Sigmoid colon (tissue), 7 donors: Measurements from ENCODE around the gene HADH. TPM values are rescaled to one million over a fixed set of nuclear protein-coding genes. Genes with fewer than 3 reads are reported as not detected.

Experiments used
- DNase-seq: peaks from one replicate; pipeline ENCODE4 v3.0.0-alpha.2; 2019
- H3K27ac ChIP-seq, 4 donors: fragments of 200-600 bp; sonication (generic); one replicate each; pipeline ENCODE4 v1.5.1; 2016 to 2019; ENCODE audit warnings: mild to moderate bottlenecking in 1 of 4
- H3K27me3 ChIP-seq, 3 donors: fragments of 200-600 bp; sonication (generic); one replicate each; pipeline ENCODE4 v1.5.1; 2019; ENCODE audit warnings: mild to moderate bottlenecking in 1 of 3
- H3K36me3 ChIP-seq, 4 donors: fragments of 200-600 bp; sonication (generic); one replicate each; pipeline ENCODE4 v1.5.1; 2016 to 2019
- H3K4me1 ChIP-seq, 4 donors: fragments of 200-600 bp; sonication (generic); one replicate each; pipeline ENCODE4 v1.5.1; 2017 to 2019
- H3K4me3 ChIP-seq, 4 donors: fragments of 200-600 bp; sonication (generic); one replicate each; pipeline ENCODE4 v1.5.1; 2017 to 2019; ENCODE audit warnings: mild to moderate bottlenecking in 2 of 4, moderate library complexity in 1 of 4
- H3K9me3 ChIP-seq, 4 donors: fragments of 200-600 bp in 3 of 4; sonication (generic) in 3 of 4; one replicate each; pipeline versions ENCODE4 v1.5.1 to v1.6.1; 2013 to 2019
- EP300 ChIP-seq, 4 donors: sonication (generic); formaldehyde crosslinking; IDR thresholded peaks; one replicate each; pipeline ENCODE4 v1.6.1; 2017; ENCODE audit warnings: antibody characterized with exemption in 4 of 4
- POLR2A ChIP-seq, 2 donors: fragments of 450-650 bp; IDR thresholded peaks; one replicate each; pipeline ENCODE4 v1.6.1; 2016; ENCODE audit warnings: antibody characterized with exemption in 2 of 2, mild to moderate bottlenecking in 2 of 2, moderate library complexity in 2 of 2
- POLR2AphosphoS5 ChIP-seq, 4 donors: sonication (generic); formaldehyde crosslinking; IDR thresholded peaks; one replicate each; pipeline ENCODE4 v1.6.1; 2017; ENCODE audit warnings: antibody characterized with exemption in 4 of 4
- WGBS, 2 donors: extraction: QIAGEN DNeasy Blood & Tissue Kit; methylation state at CpG; one replicate each; pipeline ENCODE4 v1.1.7; 2013; 5-methylcytosine and 5-hydroxymethylcytosine counted together
- intact Hi-C: fragments of 100-400 bp; cut with DNase I; formaldehyde crosslinking; loops from one replicate; pipeline ENCODE4 v1.15.1; 2023
- polyA plus RNA-seq, 3 donors: library from polyadenylated mRNA; stranded (reverse); fragments of 200-250 nt; gene quantifications; one replicate each; pipeline ENCODE4 v1.2.3, GENCODE V29; 2013
- total RNA-seq, 4 donors: library from RNA; depleted of rRNA; stranded (reverse); fragments of >200 nt; gene quantifications; one replicate each; pipeline ENCODE4 v1.1.0, GENCODE V29; 2016
- TF ChIP-seq, protein P1 (sequence below), 4 experiments: fragments of 450-650 bp in 3 of 4; fragments of 200-600 bp in 1 of 4; IDR thresholded peaks; one replicate each; pipeline ENCODE4 v1.5.1; 2016 to 2019; ENCODE audit warnings: antibody characterized with exemption in 4 of 4, mild to moderate bottlenecking in 3 of 4, moderate library complexity in 2 of 4
- donor health status: healthy with polysubstance abuse.
- donor health status: Bipolar disorder and iron deficiency.
- donor health status: healthy.

The HADH gene
- total and polyA plus RNA-seq, 7 donors: 46.6 to 229 (median 99.6) TPM

DNA sequence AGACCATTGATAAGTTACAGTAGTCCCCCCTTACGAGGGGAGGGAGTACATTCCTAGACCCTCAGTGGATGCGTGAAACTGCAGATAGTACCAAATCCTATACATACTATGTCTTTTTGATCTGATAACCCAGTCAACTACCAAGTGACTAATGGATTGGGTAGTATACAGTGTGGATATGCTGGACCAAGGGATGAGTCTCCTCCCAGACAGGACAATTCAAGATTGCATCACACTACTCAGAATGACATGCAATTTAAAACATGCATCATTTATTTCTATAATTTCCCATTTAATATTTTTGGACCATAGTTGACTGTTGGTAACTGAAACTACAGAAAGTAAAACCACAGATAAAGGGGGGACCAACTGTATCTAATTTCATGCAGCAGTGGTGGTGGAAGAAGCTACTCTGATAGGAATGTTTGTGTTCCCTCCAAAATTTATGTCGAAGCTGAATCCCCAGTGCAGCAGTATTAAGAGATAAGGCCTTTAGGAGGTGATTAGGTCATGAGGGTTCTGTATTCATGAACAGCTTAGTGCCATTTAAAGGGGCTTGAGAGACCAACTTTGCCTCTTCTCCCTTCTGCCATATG, 11.9 kb downstream of the HADH start:
- no peak for TF ChIP-seq POLR2A (IDR thresholded peaks at IDR 0.05)
- TF ChIP-seq, protein P1, sequence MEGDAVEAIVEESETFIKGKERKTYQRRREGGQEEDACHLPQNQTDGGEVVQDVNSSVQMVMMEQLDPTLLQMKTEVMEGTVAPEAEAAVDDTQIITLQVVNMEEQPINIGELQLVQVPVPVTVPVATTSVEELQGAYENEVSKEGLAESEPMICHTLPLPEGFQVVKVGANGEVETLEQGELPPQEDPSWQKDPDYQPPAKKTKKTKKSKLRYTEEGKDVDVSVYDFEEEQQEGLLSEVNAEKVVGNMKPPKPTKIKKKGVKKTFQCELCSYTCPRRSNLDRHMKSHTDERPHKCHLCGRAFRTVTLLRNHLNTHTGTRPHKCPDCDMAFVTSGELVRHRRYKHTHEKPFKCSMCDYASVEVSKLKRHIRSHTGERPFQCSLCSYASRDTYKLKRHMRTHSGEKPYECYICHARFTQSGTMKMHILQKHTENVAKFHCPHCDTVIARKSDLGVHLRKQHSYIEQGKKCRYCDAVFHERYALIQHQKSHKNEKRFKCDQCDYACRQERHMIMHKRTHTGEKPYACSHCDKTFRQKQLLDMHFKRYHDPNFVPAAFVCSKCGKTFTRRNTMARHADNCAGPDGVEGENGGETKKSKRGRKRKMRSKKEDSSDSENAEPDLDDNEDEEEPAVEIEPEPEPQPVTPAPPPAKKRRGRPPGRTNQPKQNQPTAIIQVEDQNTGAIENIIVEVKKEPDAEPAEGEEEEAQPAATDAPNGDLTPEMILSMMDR (IDR thresholded peaks at IDR 0.05): no peak
- no peak for TF ChIP-seq POLR2AphosphoS5 (IDR thresholded peaks at IDR 0.05)
- no peak for TF ChIP-seq EP300 (IDR thresholded peaks at IDR 0.05)
- no peak overlapping the region for H3K27ac ChIP-seq
- intact Hi-C loops: no loop called here
- H3K9me3 ChIP-seq: no peaks in the 10 kb centered on the region
- DNase-seq: no peak
- H3K36me3 ChIP-seq: no peaks in the 10 kb centered on the region
- WGBS, 2 donors: 98% methylated on average over 3 of the region's 3 CpGs
- no peaks in the 10 kb centered on the region for H3K27me3 ChIP-seq
- no peak overlapping the region for H3K4me3 ChIP-seq
- peaks cover 0 to 63% (median 44%) of the 10 kb centered on the region in 4 donors for H3K4me1 ChIP-seq

DNA sequence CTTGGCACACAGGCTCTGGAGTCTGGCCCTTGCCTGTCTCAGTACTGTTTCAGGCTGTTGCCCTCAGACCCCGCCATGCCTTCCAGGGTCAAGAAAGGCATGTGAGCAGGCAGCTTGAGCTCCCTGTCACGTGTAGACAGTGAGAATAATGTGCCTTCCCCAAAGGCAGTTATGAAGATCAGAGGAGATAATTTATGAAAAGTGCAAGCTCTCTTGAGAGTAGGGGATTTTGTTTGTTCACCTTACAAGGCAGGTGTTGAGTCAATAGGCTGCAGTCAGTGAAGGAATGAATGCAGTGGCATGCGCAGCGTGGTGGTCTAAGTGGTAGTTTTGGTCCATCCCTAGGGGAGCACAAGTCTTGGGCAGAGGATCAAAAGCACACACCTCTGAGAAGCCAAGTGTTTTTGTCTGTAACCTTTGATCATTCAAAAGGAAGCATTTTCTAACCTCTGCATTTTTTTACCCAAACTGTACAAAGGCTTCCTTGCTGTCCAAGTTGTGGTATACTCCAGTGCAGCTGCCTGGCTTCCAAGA, 14.4 kb downstream of the HADH start:
- Histone ChIP-seq H3K4me1 (peaks cover 0 to 49% (median 25%) of the 10 kb centered on the region in 4 donors), H3K9me3 (no peaks in the 10 kb centered on the region), H3K4me3 (no peak overlapping the region), H3K27ac (peak overlapping the region in 2 of 4 donors; percentile 3 to 50), H3K27me3 (no peaks in the 10 kb centered on the region), H3K36me3 (no peaks in the 10 kb centered on the region)
- intact Hi-C loops: no loop called here
- no peak for DNase-seq
- TF ChIP-seq POLR2AphosphoS5 (IDR thresholded peaks at IDR 0.05) (no peak), EP300 (IDR thresholded peaks at IDR 0.05) (no peak), POLR2A (IDR thresholded peaks at IDR 0.05) (no peak)
- TF ChIP-seq, protein P1 (IDR thresholded peaks at IDR 0.05): no peak
- WGBS, 2 donors: 67 to 90% methylated on average over 4 of the region's 4 CpGs

DNA sequence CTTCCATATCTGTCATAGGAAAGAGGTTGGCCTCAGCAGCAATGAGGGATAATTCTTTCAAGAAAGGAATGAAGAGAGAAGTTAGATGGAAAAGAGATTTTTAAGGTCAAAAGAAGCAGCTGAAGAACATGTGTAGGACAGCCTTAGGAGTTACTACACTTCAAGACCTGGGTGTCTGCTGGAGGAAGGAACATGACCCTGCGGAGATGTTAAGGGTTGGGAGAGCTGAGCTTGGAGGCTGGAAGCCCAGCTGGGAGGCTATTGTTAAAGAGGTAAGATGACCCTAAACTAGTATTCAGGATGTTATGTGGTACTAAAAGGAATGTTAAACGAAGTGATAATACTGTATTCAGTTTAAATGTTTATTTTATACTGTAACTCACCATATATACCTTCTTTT, 15.0 kb downstream of the HADH start:
- H3K4me1 ChIP-seq: peaks cover 0 to 46% (median 21%) of the 10 kb centered on the region in 4 donors
- H3K27ac ChIP-seq: peak overlapping the region in 2 of 4 donors; percentile 3 to 50
- no peaks in the 10 kb centered on the region for H3K27me3 ChIP-seq
- H3K9me3 ChIP-seq: no peaks in the 10 kb centered on the region
- TF ChIP-seq POLR2A (IDR thresholded peaks at IDR 0.05) (no peak), POLR2AphosphoS5 (IDR thresholded peaks at IDR 0.05) (no peak), EP300 (IDR thresholded peaks at IDR 0.05) (no peak)
- TF ChIP-seq, protein P1 (IDR thresholded peaks at IDR 0.05): no peak
- H3K36me3 ChIP-seq: no peaks in the 10 kb centered on the region
- WGBS, 2 donors: 91 to 93% methylated on average over 2 of the region's 2 CpGs
- H3K4me3 ChIP-seq: no peak overlapping the region
- DNase-seq: no peak
- intact Hi-C loops: no loop called here

DNA sequence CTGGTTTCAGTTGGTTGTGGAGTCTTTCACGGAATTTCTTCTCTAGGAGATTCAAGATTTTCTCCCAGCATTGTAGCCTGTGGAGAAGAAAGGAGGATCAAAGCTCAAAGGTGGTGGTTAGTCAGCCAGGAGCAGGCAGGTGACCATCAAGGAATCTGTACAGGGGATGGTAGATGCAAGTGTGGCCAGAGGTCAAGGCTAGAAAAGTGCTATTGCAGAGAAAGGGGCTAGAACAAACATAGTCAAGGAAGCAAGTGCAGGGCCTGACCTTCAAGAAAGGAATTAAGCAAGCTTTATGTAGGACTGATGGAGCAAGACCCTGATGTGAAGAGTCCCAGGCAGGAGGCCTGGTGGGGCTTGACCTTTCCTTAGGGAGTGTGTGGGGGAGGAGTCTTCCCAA, 16.1 kb downstream of the HADH start:
- no peak for TF ChIP-seq EP300 (IDR thresholded peaks at IDR 0.05)
- no peak for TF ChIP-seq POLR2A (IDR thresholded peaks at IDR 0.05)
- no peak for TF ChIP-seq POLR2AphosphoS5 (IDR thresholded peaks at IDR 0.05)
- TF ChIP-seq, protein P1 (IDR thresholded peaks at IDR 0.05): no peak
- Histone ChIP-seq H3K4me3 (no peak overlapping the region), H3K9me3 (no peaks in the 10 kb centered on the region), H3K27me3 (no peaks in the 10 kb centered on the region), H3K27ac (no peak overlapping the region), H3K4me1 (peaks cover 0 to 40% (median 19%) of the 10 kb centered on the region in 4 donors), H3K36me3 (peaks cover 0 to 6% (median 3%) of the 10 kb centered on the region in 4 donors)
- no peak for DNase-seq
- WGBS, 2 donors: 96 to 97% methylated on average over 1 of the region's 1 CpG
- intact Hi-C loops: no loop called here
